Parathyroid adenoma (tissue), 2 donors: Measurements from ENCODE around the gene TNFRSF19.

Experiments
- H2AFZ ChIP-seq: fragments of 300-600 bp; sonication (generic); one replicate; pipeline ENCODE4 v1.7.0; 2017; ENCODE audit warnings: antibody characterized with exemption, mild to moderate bottlenecking
- H3K27ac ChIP-seq: fragments of 300-600 bp; sonication (generic); one replicate; pipeline ENCODE4 v1.7.0; 2017
- H3K27me3 ChIP-seq: fragments of 300-600 bp; sonication (generic); one replicate; pipeline ENCODE4 v1.7.0; 2017; ENCODE audit warnings: low read length; ENCODE audit not compliant: control insufficient read depth, insufficient read depth
- H3K36me3 ChIP-seq: fragments of 300-600 bp; sonication (generic); one replicate; pipeline ENCODE4 v1.7.0; 2017; ENCODE audit warnings: low read length; ENCODE audit not compliant: control insufficient read depth, insufficient read depth
- H3K4me1 ChIP-seq: fragments of 300-600 bp; sonication (generic); one replicate; pipeline ENCODE4 v1.7.0; 2017; ENCODE audit warnings: control low read depth
- H3K4me2 ChIP-seq: fragments of 300-600 bp; sonication (generic); one replicate; pipeline ENCODE4 v1.7.0; 2017; ENCODE audit warnings: low read length
- H3K4me3 ChIP-seq: fragments of 300-600 bp; sonication (generic); one replicate; pipeline ENCODE4 v1.7.0; 2017; ENCODE audit warnings: low read depth, low read length
- H3K79me2 ChIP-seq: fragments of 300-600 bp; sonication (generic); one replicate; pipeline ENCODE4 v1.7.0; 2017; ENCODE audit warnings: control low read depth
- H3K9ac ChIP-seq: fragments of 300-600 bp; sonication (generic); one replicate; pipeline ENCODE4 v1.7.0; 2017; ENCODE audit warnings: mild to moderate bottlenecking
- H3K9me3 ChIP-seq: fragments of 300-600 bp; sonication (generic); one replicate; pipeline ENCODE4 v1.7.0; 2017; ENCODE audit warnings: low read length; ENCODE audit not compliant: control insufficient read depth
- TF ChIP-seq, protein P1 (sequence below): fragments of 300-600 bp; sonication (generic); IDR thresholded peaks from one replicate; pipeline ENCODE4 v1.7.0; 2017; ENCODE audit warnings: antibody characterized with exemption, mild to moderate bottlenecking
- donor health status: primary hyperparathyroidism.

The TNFRSF19 gene

DNA sequence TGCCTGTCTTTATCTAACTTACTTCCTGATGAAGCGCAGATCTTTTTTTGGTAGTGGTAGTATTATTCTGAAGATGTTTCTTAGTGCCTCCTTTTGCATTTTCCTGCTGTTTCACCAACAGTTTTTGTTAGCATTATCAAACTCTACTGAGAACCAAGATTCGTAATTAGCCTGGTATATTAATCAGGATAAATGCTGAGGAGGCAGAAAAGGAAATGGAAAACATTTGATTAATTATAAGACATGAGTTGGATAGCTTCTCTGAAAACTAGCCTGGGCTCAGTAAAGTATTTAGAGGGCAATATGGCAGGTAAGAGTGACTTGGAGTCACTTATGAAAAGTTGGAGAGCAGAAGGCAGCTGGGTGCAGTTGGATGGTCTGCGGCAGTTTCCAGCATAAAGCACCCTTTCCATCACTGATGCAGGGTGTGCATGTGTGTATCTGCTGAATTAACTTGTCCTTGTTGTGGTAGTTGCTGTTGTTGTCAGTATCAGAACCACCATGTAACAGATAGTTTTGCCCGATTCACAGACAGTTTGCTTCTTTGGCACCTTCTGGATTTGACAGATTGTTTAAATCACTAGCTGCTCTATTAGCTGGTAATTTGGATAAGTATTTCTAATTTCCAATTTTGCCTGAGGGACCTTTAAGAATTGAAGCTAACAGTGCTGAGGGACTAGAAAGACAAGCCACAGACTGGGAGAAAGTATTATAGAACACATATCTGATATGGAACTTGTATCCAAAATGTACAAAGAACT is 6.9 kb upstream of the TNFRSF19 start:
- TF ChIP-seq, protein P1, sequence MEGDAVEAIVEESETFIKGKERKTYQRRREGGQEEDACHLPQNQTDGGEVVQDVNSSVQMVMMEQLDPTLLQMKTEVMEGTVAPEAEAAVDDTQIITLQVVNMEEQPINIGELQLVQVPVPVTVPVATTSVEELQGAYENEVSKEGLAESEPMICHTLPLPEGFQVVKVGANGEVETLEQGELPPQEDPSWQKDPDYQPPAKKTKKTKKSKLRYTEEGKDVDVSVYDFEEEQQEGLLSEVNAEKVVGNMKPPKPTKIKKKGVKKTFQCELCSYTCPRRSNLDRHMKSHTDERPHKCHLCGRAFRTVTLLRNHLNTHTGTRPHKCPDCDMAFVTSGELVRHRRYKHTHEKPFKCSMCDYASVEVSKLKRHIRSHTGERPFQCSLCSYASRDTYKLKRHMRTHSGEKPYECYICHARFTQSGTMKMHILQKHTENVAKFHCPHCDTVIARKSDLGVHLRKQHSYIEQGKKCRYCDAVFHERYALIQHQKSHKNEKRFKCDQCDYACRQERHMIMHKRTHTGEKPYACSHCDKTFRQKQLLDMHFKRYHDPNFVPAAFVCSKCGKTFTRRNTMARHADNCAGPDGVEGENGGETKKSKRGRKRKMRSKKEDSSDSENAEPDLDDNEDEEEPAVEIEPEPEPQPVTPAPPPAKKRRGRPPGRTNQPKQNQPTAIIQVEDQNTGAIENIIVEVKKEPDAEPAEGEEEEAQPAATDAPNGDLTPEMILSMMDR = no peak
- no peaks in the 10 kb centered on the region for H3K36me3 ChIP-seq
- no peaks in the 10 kb centered on the region for H3K9me3 ChIP-seq
- no peaks in the 10 kb centered on the region for H3K27me3 ChIP-seq
- H3K79me2 ChIP-seq = no peaks in the 10 kb centered on the region
- no peak overlapping the region for H2AFZ ChIP-seq
- no peak overlapping the region for H3K27ac ChIP-seq
- no peak overlapping the region for H3K4me2 ChIP-seq
- H3K4me1 ChIP-seq = no peaks in the 10 kb centered on the region
- no peak overlapping the region for H3K9ac ChIP-seq
- no peak overlapping the region for H3K4me3 ChIP-seq

DNA sequence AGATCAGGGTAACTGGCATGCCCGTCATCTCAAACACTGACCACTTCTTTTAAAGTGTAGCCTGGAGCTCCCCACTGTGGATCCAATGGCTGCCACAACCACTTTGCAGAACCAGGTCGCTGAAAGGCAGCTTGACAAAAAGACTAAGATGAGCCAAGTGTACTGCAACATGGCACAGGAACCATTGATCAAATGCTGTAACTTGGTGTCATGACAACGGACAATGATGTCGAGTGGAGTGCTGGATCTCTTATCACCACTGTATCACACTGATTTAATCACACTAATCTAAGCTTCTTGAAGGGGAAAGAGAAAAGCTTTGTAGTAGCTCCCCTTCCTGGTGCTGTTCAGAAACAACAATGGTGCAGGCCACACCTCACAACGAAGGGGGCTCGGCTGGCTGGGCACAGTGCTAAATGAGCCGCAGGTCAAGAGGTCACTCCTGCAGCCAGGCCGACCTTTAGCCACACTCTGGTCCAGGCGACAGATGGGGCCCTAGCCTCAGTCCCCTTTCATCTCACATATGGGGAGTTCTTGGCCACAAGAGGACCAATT is 2.2 kb upstream of the TNFRSF19 start:
- H3K4me3 ChIP-seq = no peak overlapping the region
- H3K9ac ChIP-seq = no peak overlapping the region
- no peaks in the 10 kb centered on the region for H3K36me3 ChIP-seq
- no peaks in the 10 kb centered on the region for H3K27me3 ChIP-seq
- TF ChIP-seq, protein P1 = no peak
- H3K4me2 ChIP-seq = no peak overlapping the region
- H3K27ac ChIP-seq = no peak overlapping the region
- no peaks in the 10 kb centered on the region for H3K4me1 ChIP-seq
- no peaks in the 10 kb centered on the region for H3K79me2 ChIP-seq
- H2AFZ ChIP-seq = no peak overlapping the region
- H3K9me3 ChIP-seq = no peaks in the 10 kb centered on the region

DNA sequence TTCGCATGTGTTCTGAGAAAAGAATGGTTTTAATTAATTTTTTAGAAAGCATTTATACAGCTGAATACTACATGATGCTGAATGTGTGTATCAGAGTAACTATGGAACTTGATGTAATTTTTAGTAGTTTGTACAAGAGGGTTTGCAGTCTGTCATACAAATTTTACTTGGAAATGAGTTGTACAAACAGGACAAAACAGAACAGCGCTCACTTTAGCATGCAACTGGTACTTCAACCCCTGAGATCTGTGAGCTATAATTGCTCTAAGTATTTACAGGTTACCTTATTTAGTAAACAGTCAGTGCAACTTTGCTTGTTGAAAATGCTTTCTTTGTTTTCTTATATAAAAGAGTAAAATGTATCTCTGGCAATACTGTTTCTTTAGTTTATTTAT is 706 bp downstream of the TNFRSF19 start:
- no peaks in the 10 kb centered on the region for H3K36me3 ChIP-seq
- H2AFZ ChIP-seq = no peak overlapping the region
- no peaks in the 10 kb centered on the region for H3K79me2 ChIP-seq
- no peaks in the 10 kb centered on the region for H3K27me3 ChIP-seq
- TF ChIP-seq, protein P1 = no peak
- peak overlapping the region; percentile 62 for H3K4me2 ChIP-seq
- no peaks in the 10 kb centered on the region for H3K9me3 ChIP-seq
- no peak overlapping the region for H3K9ac ChIP-seq
- H3K4me3 ChIP-seq = no peak overlapping the region
- no peak overlapping the region for H3K27ac ChIP-seq
- no peaks in the 10 kb centered on the region for H3K4me1 ChIP-seq

DNA sequence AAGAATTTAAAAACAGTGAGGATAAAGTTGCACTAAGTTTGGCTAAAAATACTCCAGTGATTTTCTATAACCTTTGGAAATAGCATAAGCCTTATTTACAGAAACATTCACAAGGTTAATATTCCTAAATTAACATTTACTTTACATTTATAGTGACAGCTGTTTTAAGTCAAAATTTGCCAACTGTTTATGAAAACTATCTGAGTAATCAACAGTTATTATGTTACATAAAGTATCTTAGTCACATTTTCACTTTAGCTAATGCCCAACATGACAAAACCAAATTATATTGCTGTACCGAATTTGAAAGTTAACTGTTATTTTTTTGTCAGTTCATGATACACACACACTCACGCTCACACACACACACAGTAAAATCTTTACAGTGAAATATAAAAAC is 1.2 kb downstream of the TNFRSF19 start:
- no peaks in the 10 kb centered on the region for H3K27me3 ChIP-seq
- no peaks in the 10 kb centered on the region for H3K4me1 ChIP-seq
- no peaks in the 10 kb centered on the region for H3K36me3 ChIP-seq
- no peak overlapping the region for H2AFZ ChIP-seq
- H3K79me2 ChIP-seq = no peaks in the 10 kb centered on the region
- no peak overlapping the region for H3K4me2 ChIP-seq
- H3K9me3 ChIP-seq = no peaks in the 10 kb centered on the region
- TF ChIP-seq, protein P1 = no peak
- no peak overlapping the region for H3K27ac ChIP-seq
- H3K4me3 ChIP-seq = no peak overlapping the region
- H3K9ac ChIP-seq = no peak overlapping the region

DNA sequence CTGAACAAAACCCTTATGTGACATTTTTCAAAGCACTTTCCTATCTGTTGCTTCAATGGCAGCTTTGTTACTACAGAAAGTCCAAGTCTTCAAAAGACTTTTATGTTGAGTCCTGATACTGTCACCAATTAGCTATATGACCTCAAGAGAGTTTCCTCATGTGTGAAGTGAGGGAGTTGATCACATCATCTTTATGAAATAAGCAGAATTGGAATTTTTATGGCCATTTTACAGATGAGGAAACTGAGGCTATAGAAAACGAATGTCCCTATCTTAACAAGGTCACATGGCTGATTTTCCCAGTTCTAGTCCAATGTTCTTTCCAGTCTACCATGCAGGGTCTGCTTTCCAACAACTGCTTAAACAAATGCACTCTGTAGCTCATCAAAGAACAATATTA is 2.6 kb downstream of the TNFRSF19 start:
- H3K4me2 ChIP-seq = no peak overlapping the region
- TF ChIP-seq, protein P1 = no peak
- no peaks in the 10 kb centered on the region for H3K27me3 ChIP-seq
- no peaks in the 10 kb centered on the region for H3K36me3 ChIP-seq
- no peak overlapping the region for H3K27ac ChIP-seq
- H3K9ac ChIP-seq = no peak overlapping the region
- H3K4me1 ChIP-seq = no peaks in the 10 kb centered on the region
- H3K4me3 ChIP-seq = no peak overlapping the region
- no peak overlapping the region for H2AFZ ChIP-seq
- no peaks in the 10 kb centered on the region for H3K79me2 ChIP-seq
- no peaks in the 10 kb centered on the region for H3K9me3 ChIP-seq
